Spleen (tissue), 11 donors: ENCODE data around the gene NLGN1. TPM values are rescaled to one million over a fixed set of nuclear protein-coding genes. Genes with fewer than 3 reads are reported as not detected.

ENCODE experiments used
- DNase-seq: peaks from one replicate; pipeline ENCODE4 v3.0.0-alpha.2; 2020
- H3K27ac ChIP-seq, 8 donors: fragments of 200-600 bp; sonication (generic) in 7 of 8; 1 replicate in 4 of 8; 2 replicates in 4 of 8; pipeline versions ENCODE4 v1.5.0 to v1.8.0; 2016 to 2021; ENCODE audit warnings: inconsistent platforms in 4 of 8, mild to moderate bottlenecking in 4 of 8, moderate library complexity in 1 of 8
- H3K27me3 ChIP-seq, 7 donors: fragments of 200-600 bp; sonication (generic) in 6 of 7; replicated peaks in 1 of 7; 1 replicate in 4 of 7; 2 replicates in 3 of 7; pipeline versions ENCODE4 v1.5.0 to v1.8.0; 2016 to 2021; ENCODE audit warnings: inconsistent platforms in 3 of 7, mild to moderate bottlenecking in 1 of 7
- H3K36me3 ChIP-seq, 6 donors: fragments of 200-600 bp; sonication (generic) in 5 of 6; 1 replicate in 4 of 6; 2 replicates in 2 of 6; pipeline versions ENCODE4 v1.5.0 to v1.8.0; 2016 to 2021; ENCODE audit warnings: inconsistent platforms in 2 of 6
- H3K4me1 ChIP-seq, 6 donors: fragments of 200-600 bp; sonication (generic) in 5 of 6; 1 replicate in 3 of 6; 2 replicates in 3 of 6; pipeline versions ENCODE4 v1.5.0 to v1.8.0; 2016 to 2021; ENCODE audit warnings: inconsistent platforms in 3 of 6
- H3K4me3 ChIP-seq, 8 donors: fragments of 200-600 bp; sonication (generic) in 7 of 8; 1 replicate in 4 of 8; 2 replicates in 4 of 8; pipeline versions ENCODE4 v1.5.0 to v1.8.0; 2016 to 2021; ENCODE audit warnings: inconsistent platforms in 4 of 8, mild to moderate bottlenecking in 4 of 8, moderate library complexity in 2 of 8
- H3K9me3 ChIP-seq, 8 donors: fragments of 200-600 bp; sonication (generic) in 7 of 8; 1 replicate in 4 of 8; 2 replicates in 4 of 8; pipeline versions ENCODE4 v1.5.0 to v1.8.0; 2016 to 2021; ENCODE audit warnings: inconsistent platforms in 4 of 8
- POLR2A ChIP-seq, 3 donors: fragments of 450-650 bp; IDR thresholded peaks; one replicate each; pipeline ENCODE4 v1.5.1; 2017; ENCODE audit warnings: antibody characterized with exemption in 3 of 3, mild to moderate bottlenecking in 1 of 3
- POLR2AphosphoS5 ChIP-seq, 3 donors: sonication (generic); formaldehyde crosslinking; IDR thresholded peaks; one replicate each; pipeline ENCODE4 v1.5.1; 2017; ENCODE audit warnings: antibody characterized with exemption in 3 of 3
- WGBS, 5 donors: extraction: QIAGEN DNeasy Blood & Tissue Kit in 3 of 5; methylation state at CpG; one replicate each; pipeline versions ENCODE4 v1.1.5 to v1.1.7; 2013 to 2018; 5-methylcytosine and 5-hydroxymethylcytosine counted together
- intact Hi-C: fragments of 100-400 bp; cut with DNase I; formaldehyde crosslinking; loops from one replicate; pipeline ENCODE4 v1.15.0; 2023; ENCODE audit warnings: low total_unique reads
- polyA plus RNA-seq, 3 donors: library from polyadenylated mRNA; stranded (reverse); fragments of 200-250 nt; gene quantifications; one replicate each; pipeline ENCODE4 v1.2.1, GENCODE V29; 2013
- total RNA-seq, 7 donors: library from RNA; depleted of rRNA in 3 of 7; stranded (reverse); fragments of >200 nt in 3 of 7; fragmentation: NEBNext Ultra II Directional in 4 of 7; extraction: Animal tissue kit (Norgen Biotek cat#: 25700) in 4 of 7; gene quantifications; one replicate each; pipeline versions ENCODE4 v1.1.0 to v1.2.1, GENCODE V29; 2016 to 2021
- TF ChIP-seq, protein P1 (sequence below), 11 experiments: fragments of 200-600 bp in 7 of 11; fragments of 450-650 bp in 4 of 11; sonication (generic) in 4 of 11; IDR thresholded peaks in 8 of 11; conservative IDR thresholded peaks in 3 of 11; 1 replicate in 7 of 11; 2 replicates in 4 of 11; pipeline versions ENCODE4 v1.4.0 to v1.8.0; 2016 to 2021; ENCODE audit warnings: antibody characterized with exemption in 11 of 11, inconsistent platforms in 4 of 11, mild to moderate bottlenecking in 1 of 11
- donor health status: healthy with polysubstance abuse.
- donor health status: DM: no; HTN: no; CAD: no; lungs with moderate emphysema.
- donor health status: DM: no; HTN: no; CAD: no.
- donor health status: Bipolar disorder and iron deficiency.
- donor health status: healthy.
- donor health status: DM: no; HTN: no; CAD: no.
- donor health status: DM: yes; HTN: yes; CAD: no.

Gene NLGN1
- total and polyA plus RNA-seq, 10 donors: 0.03 to 0.13 (median 0.03) TPM; not detected in 7

DNA sequence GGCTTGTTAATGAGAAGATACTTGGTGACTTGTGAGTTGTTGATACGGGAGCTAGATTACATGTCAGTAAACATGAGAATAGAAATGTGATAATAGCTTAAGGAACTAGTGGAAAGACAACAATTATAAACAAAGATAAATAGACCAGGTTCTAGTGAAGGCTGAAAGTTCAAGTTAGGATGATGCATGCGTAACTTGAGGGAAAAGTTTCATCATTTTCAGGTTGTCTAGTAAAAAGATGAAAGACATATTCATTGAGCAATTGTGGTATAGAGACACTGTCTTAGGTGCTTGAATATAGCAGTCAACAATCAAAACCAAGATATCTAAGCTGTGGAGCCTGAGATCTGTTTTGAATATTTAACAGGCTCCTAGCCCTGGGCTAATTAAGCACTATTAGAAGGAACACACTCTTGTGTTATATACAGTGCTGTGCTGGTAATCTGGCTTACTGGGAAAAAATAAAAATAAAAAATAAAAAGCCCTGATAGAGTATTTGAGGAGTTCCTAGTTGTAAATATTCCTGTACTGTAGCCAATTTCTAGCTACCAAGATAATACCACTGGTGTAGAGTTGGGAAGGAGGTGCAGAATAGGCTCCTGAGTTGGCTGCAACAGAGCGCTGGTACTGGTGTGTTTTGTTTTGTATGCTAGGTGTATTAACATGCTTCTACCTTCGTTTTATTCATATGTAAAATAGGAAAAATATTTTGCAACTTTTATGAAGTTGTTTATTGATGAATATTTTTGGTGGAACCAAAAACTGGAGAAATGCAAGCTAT is 68.5 kb downstream of the NLGN1 start:
- no peaks in the 10 kb centered on the region for H3K36me3 ChIP-seq

DNA sequence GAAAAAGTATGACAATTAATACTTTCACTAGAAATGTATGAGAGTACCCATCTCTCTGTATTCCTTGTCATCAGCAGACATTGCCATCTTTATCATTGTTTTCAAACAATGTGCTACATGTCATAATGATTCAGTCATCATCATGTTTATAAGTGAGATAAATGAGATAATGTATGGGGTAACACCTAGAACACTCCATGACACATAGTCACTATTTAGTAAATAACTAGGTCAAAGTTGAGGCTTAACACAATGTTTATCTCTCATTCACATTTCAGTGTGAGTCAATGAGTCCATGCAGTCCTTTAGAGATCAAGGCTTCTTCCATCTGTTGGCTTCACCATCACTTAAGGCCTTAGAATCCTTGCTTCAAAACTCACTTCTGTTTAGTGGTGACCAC is 70.0 kb downstream of the NLGN1 start:
- Histone ChIP-seq H3K27me3 (no peaks in the 10 kb centered on the region), H3K27ac (no peak overlapping the region), H3K4me3 (no peak overlapping the region), H3K4me1 (no peaks in the 10 kb centered on the region), H3K36me3 (no peaks in the 10 kb centered on the region), H3K9me3 (no peaks in the 10 kb centered on the region)
- intact Hi-C loops: no loop called here
- DNase-seq: no peak
- TF ChIP-seq POLR2AphosphoS5 (IDR thresholded peaks at IDR 0.05) (no peak), POLR2A (IDR thresholded peaks at IDR 0.05) (no peak)
- TF ChIP-seq, protein P1, sequence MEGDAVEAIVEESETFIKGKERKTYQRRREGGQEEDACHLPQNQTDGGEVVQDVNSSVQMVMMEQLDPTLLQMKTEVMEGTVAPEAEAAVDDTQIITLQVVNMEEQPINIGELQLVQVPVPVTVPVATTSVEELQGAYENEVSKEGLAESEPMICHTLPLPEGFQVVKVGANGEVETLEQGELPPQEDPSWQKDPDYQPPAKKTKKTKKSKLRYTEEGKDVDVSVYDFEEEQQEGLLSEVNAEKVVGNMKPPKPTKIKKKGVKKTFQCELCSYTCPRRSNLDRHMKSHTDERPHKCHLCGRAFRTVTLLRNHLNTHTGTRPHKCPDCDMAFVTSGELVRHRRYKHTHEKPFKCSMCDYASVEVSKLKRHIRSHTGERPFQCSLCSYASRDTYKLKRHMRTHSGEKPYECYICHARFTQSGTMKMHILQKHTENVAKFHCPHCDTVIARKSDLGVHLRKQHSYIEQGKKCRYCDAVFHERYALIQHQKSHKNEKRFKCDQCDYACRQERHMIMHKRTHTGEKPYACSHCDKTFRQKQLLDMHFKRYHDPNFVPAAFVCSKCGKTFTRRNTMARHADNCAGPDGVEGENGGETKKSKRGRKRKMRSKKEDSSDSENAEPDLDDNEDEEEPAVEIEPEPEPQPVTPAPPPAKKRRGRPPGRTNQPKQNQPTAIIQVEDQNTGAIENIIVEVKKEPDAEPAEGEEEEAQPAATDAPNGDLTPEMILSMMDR (IDR thresholded peaks at IDR 0.05 in 8 of 11, conservative IDR thresholded peaks at IDR 0.05 in 3 of 11): no peak

More for the DNA sequence above, 68.5 kb downstream of the NLGN1 start:
- Histone ChIP-seq H3K4me1 (no peaks in the 10 kb centered on the region), H3K27me3 (no peaks in the 10 kb centered on the region), H3K4me3 (no peak overlapping the region), H3K9me3 (no peaks in the 10 kb centered on the region), H3K27ac (no peak overlapping the region)
- intact Hi-C loops: no loop called here
- DNase-seq: no peak
- TF ChIP-seq POLR2A (IDR thresholded peaks at IDR 0.05) (no peak), POLR2AphosphoS5 (IDR thresholded peaks at IDR 0.05) (no peak)
- TF ChIP-seq, protein P1 (IDR thresholded peaks at IDR 0.05 in 8 of 11, conservative IDR thresholded peaks at IDR 0.05 in 3 of 11): no peak
- 81 to 88% (median 82%) methylated on average over 4 of the region's 4 CpGs for WGBS, 5 donors

DNA sequence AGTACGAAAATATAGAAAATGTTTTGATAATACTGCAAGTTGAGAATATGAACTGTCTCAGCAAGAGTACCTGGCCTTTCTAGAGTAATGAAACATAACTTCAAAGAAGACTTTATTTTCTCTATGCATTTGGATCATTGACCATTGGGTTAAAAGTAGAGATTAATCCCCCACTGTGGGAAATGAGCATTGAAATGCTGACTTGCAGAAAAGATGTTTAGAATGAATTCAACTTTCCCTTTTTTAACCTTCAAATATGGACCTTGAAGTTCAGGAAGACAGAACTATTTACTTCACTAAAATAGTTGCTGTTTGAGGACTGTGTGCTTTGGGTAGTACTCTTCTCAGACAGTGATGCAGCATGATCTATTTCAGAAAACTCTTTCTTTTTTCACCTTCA is 75.7 kb downstream of the NLGN1 start:
- no peak for DNase-seq
- Histone ChIP-seq H3K4me3 (no peak overlapping the region), H3K4me1 (no peaks in the 10 kb centered on the region), H3K27me3 (no peaks in the 10 kb centered on the region), H3K9me3 (peaks cover 0 to 12% (median 0%) of the 10 kb centered on the region in 8 donors), H3K36me3 (no peaks in the 10 kb centered on the region), H3K27ac (no peak overlapping the region)
- WGBS, 5 donors: 33 to 67% (median 56%) methylated on average over 1 of the region's 1 CpG
- intact Hi-C loops: no loop called here
- no peak for TF ChIP-seq POLR2AphosphoS5 (IDR thresholded peaks at IDR 0.05)
- TF ChIP-seq, protein P1 (IDR thresholded peaks at IDR 0.05 in 8 of 11, conservative IDR thresholded peaks at IDR 0.05 in 3 of 11): no peak

DNA sequence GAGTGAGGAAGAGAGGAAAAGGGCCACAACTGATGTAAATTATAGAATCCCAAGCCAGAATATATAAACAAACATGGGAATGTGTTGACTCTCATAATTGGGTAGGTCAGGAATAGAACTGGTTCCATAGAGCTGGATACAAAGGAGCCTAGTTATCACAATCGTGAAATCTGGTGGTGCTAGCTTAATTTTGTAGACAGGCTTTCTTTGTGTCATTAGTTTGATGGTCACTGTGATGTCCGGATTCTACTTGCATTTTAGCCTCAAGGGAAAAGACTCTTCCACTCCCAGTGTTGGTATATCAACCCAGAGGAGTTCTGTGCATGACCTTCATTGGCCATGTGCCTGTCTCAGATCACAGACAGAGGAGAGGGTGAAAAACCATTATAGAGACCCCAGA is 81.8 kb downstream of the NLGN1 start:
- Histone ChIP-seq H3K27me3 (no peaks in the 10 kb centered on the region), H3K9me3 (peaks cover 0 to 12% (median 0%) of the 10 kb centered on the region in 8 donors), H3K27ac (no peak overlapping the region), H3K36me3 (no peaks in the 10 kb centered on the region), H3K4me3 (no peak overlapping the region), H3K4me1 (no peaks in the 10 kb centered on the region)
- DNase-seq: no peak
- intact Hi-C loops: no loop called here
- 63 to 81% (median 77%) methylated on average over 2 of the region's 2 CpGs for WGBS, 5 donors
- TF ChIP-seq POLR2A (IDR thresholded peaks at IDR 0.05) (no peak), POLR2AphosphoS5 (IDR thresholded peaks at IDR 0.05) (no peak)
- TF ChIP-seq, protein P1 (IDR thresholded peaks at IDR 0.05 in 8 of 11, conservative IDR thresholded peaks at IDR 0.05 in 3 of 11): no peak
